ENCODE measurements around the gene ZRANB3. TPM values are rescaled to one million over a fixed set of nuclear protein-coding genes. Genes with fewer than 3 reads are reported as not detected.

Gene ZRANB3
- total and polyA plus RNA-seq, 2 experiments from 2014 or later, result 10.5 to 16.8 TPM

GRCh38 chr2:135378591-135378990 lies 152.4 kb downstream of the ZRANB3 start (continued):
- TF ChIP-seq ZNF462 (CRISPR knock-in tag; IDR thresholded peaks at IDR 0.05), result no peak
- TF ChIP-seq EZH2phosphoT487 (IDR thresholded peaks at IDR 0.05; ENCODE audit: unreplicated experiment), result no peak
- TF ChIP-seq NANOG (IDR thresholded peaks at IDR 0.05; ENCODE audit: borderline replicate concordance), result no peak

GRCh38 chr2:135373702-135374101 lies 157.3 kb downstream of the ZRANB3 start:
- Mint-ChIP-seq H3K4me1 (peaks cover 13% of the 10 kb centered on the region), H3K9me3 (peaks cover 10% of the 10 kb centered on the region; the same call in 2 of the 3 replicates), H3K4me3 (no peak overlapping the region), H3K27me3 (ENCODE audit: insufficient read depth, low read depth, poor library complexity) (no peaks in the 10 kb centered on the region), H3K36me3 (ENCODE audit: low read depth) (peaks cover 21% of the 10 kb centered on the region; the same call in 2 of the 3 replicates), H3K27ac (no peak overlapping the region)
- no peak overlapping the region for H2AFZ ChIP-seq
- no peaks in the 10 kb centered on the region for H3K79me2 ChIP-seq (replicated peaks; ENCODE audit: insufficient read depth)
- no peaks in the 10 kb centered on the region for H3K27me3 ChIP-seq (ENCODE audit: insufficient read depth)
- no peaks in the 10 kb centered on the region for H3F3A ChIP-seq (replicated peaks; ENCODE audit: low read depth)
- H3K4me1 ChIP-seq (ENCODE audit: insufficient read depth), result peaks cover 10% of the 10 kb centered on the region
- H3K4me2 ChIP-seq, result no peak overlapping the region
- H3K4me3 ChIP-seq, result no peak overlapping the region
- no peaks in the 10 kb centered on the region for H4K20me1 ChIP-seq (replicated peaks; ENCODE audit: insufficient read depth)
- no peak overlapping the region for H3K27ac ChIP-seq (ENCODE audit: low read depth)
- DNase-seq (ENCODE audit: low spot score) (no peak), ATAC-seq (no peak)
- no peaks in the 10 kb centered on the region for H3K36me3 ChIP-seq (ENCODE audit: insufficient read depth)
- H3K9me2 ChIP-seq (ENCODE audit: insufficient read depth), result 0 out of 2 replicates have a peak, but pooled peaks cover 7% of the 10 kb centered on the region
- TF ChIP-seq CREB1 (CRISPR knock-in tag; IDR thresholded peaks at IDR 0.05; ENCODE audit: low read depth) (no peak), CTCF (conservative IDR thresholded peaks at IDR 0.05; ENCODE audit: low read depth in 2 of 2) (no peak), ZNF462 (CRISPR knock-in tag; IDR thresholded peaks at IDR 0.05) (no peak), EZH2 (IDR thresholded peaks at IDR 0.05; ENCODE audit: low read depth, unreplicated experiment) (no peak), STAT1 (IDR thresholded peaks at IDR 0.05; ENCODE audit: unreplicated experiment) (no peak), ZNF114 (CRISPR knock-in tag; IDR thresholded peaks at IDR 0.05) (no peak), EZH2phosphoT487 (IDR thresholded peaks at IDR 0.05; ENCODE audit: unreplicated experiment) (no peak)

All from GM23338 (cell line).